Measurements from ENCODE around the gene TCOF1.

The TCOF1 gene

GRCh38 chr5:150350524-150351344, 6.8 kb upstream of the TCOF1 start:
- DNase-seq (ENCODE audit: low spot score), result peak; percentile 76

DNA sequence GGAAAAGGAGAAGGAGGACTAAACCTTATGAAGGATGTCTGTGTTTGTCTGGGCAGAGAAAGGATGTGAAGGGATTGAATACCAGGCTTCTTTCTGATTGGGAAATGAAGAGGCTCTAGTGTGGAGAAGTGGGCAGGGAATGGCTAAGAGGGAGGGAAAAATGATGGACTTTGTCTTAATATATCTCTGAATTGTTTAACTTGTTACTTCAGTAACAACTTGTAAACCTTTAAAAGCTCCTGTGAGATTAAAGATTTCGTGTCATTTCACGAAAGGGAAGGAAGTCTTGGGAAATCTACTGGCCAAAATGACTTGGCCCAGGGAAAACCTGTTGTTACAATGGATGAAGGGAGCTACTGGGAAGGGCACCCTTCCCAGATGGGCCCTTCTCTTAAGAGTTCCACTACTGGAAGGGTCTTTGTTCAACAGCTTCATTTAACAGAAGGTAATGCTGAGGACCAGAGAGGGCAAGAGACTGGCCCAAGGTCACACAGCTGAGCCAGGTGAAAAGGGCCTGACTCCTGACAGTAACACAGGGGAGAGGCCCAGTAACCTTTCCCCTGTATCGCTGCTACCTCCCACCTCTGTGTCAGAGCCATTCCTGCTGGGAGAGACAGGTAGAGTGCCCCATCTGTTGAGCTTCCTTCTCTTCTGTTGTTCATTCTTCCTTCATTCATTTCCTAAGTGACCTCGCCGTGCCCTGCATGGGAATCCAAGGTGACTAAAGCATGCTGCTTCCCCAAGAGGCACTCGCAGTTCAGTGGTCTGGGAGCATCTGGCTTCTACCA, 5.1 kb upstream of the TCOF1 start:
- no peak for DNase-seq (ENCODE audit: low spot score)

GRCh38 chr5:150353032-150353675, 4.3 kb upstream of the TCOF1 start:
- no peak for DNase-seq (ENCODE audit: low spot score)

GRCh38 chr5:150355791-150356190, 1.7 kb upstream of the TCOF1 start:
- no peak for DNase-seq (ENCODE audit: low spot score)

GRCh38 chr5:150356575-150357294, 762 bp upstream of the TCOF1 start:
- no peak for DNase-seq (ENCODE audit: low spot score)

- DNase-seq (ENCODE audit: low spot score), result no peak
These were observed 981 bp downstream of the TCOF1 start for GRCh38 chr5:150358261-150359095.

- DNase-seq (ENCODE audit: low spot score), result no peak
These were observed 3.8 kb downstream of the TCOF1 start for GRCh38 chr5:150361301-150361700.

GRCh38 chr5:150363185-150363584, 5.7 kb downstream of the TCOF1 start:
- DNase-seq (ENCODE audit: low spot score), result no peak

DNA sequence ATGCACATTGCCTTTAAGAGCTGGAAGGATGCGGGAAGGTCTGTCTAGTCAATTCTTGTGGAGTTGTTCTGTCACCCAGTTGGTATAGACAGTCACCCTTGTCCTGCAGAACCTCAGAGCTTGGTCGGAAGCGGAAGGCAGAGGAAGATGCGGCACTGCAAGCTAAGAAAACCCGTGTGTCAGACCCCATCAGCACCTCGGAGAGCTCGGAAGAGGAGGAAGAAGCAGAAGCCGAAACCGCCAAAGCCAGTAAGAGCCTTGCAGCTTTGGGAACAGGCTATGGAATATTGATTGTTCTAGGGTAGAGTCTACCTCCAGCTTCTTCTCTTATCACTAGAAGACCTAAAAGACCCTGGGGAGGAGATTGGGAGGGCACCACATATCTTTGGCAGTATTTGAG, 6.5 kb downstream of the TCOF1 start:
- DNase-seq (ENCODE audit: low spot score), result no peak

- DNase-seq (ENCODE audit: low spot score), result no peak
These were observed 11.0 kb downstream of the TCOF1 start for GRCh38 chr5:150368526-150368925.

DNA sequence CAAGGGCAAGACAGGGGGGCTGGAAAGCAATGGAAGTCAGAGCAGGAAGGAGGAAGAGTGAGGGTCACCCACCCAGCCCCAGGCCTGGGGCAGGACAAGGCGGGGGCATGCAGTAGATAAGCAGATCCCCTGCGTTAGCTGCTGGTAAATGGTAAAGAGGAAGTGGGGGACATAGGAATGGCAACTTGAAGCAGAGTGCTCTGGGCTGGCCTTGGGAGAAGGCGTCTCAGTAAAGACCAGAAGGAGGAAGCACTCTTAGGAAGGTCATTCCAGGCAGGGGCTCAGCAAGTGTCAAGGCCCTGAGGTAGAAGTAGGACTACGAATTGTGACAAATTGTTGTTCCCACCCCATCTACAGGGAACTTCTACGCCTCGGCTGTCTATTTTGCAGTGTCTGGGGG, 15.1 kb downstream of the TCOF1 start:
- DNase-seq (ENCODE audit: low spot score), result no peak

DNA sequence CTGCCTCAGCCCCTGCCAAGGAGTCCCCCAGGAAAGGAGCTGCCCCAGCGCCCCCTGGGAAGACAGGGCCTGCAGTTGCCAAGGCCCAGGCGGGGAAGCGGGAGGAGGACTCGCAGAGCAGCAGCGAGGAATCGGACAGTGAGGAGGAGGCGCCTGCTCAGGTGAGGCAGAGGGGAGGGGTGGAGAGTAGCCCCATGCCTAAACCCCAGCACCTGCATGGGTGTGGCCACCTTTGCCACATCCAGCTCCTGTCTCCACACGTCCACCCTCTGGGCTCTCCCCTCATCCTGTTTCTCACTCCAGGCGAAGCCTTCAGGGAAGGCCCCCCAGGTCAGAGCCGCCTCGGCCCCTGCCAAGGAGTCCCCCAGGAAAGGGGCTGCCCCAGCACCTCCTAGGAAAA, 17.2 kb downstream of the TCOF1 start:
- no peak for DNase-seq (ENCODE audit: low spot score)

DNA sequence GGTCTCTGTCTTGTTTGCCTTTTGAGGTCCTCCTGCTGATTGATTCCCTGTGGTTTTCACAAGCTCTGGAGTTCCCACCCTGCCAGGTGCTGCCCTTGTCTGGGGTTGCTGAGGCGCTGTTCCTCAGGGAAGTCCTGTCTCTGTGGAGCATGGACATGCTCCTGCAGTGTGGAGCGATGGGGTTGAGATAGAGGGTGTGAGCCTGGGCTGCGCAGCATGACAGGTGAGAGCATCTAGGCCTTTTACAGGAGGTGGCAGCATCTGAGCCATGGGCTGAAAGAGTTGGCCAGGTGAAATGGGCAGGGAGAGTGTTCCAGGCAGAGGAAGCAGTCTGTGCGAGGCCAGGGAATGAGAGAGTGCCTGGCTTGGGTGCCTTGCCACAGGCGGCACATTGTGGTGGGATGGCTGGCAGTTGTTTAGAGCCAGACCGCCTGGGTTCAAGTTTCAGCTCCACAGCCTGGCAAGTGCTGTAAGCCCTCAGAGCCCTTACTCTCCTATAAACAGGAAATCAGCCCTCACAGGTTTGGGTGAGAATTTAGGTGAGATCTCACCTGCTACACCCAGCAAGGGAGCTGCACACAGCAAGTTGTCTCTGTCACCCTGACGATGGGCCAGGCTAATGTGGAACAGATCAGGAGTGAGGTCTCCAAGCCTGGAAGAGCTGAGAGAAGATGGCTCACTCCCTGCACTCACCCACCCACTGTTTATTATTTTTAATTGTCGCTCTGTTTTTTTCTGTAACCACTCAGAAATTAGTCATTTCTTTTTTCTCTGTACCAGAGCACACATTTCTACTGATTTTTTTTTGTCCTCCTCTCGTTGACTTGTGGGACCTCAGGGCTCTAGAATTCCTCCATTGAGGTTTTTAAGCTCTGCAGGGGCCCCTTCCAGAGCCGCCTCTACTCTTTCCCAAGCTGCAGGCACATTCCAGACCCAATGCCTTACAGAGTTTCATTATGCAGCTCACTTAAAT, 19.6 kb downstream of the TCOF1 start:
- no peak for DNase-seq (ENCODE audit: low spot score)

DNA sequence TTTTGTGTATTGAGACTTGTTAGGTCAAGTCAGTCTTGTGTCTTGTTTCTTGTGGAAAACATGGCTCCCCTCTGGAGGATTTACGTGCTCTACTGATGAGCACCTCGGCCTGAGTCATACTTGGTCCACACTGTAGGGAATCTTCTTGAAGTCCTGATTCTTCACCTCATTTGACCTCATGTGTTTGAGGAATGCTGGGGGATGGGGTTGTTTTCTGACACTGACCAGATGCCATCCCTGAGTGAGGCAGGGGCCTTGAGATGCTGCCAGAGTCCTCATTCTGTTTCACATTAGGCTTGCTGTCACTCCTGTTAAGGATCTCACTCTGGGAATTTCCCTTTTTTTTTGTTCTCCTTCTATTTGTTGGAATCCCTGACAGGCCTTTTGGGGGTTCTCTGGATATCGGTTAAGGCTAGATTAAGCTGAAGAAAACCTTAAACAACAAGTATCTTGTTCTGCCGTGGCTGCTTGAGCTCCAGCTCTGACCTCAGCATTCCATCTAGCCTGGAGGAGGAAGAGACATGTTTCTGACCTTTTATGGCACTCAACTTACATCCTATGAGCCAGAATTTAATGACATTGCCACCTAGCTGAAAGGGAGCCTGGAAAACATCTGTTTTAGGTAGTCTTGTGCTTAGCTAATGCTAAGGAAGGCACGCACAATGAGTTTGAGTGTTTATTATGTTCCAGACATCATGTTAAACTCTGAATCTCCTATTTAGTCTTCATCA, 20.6 kb downstream of the TCOF1 start:
- no peak for DNase-seq (ENCODE audit: low spot score)

GRCh38 chr5:150384701-150385100, 27.2 kb downstream of the TCOF1 start:
- DNase-seq (ENCODE audit: low spot score), result no peak

DNA sequence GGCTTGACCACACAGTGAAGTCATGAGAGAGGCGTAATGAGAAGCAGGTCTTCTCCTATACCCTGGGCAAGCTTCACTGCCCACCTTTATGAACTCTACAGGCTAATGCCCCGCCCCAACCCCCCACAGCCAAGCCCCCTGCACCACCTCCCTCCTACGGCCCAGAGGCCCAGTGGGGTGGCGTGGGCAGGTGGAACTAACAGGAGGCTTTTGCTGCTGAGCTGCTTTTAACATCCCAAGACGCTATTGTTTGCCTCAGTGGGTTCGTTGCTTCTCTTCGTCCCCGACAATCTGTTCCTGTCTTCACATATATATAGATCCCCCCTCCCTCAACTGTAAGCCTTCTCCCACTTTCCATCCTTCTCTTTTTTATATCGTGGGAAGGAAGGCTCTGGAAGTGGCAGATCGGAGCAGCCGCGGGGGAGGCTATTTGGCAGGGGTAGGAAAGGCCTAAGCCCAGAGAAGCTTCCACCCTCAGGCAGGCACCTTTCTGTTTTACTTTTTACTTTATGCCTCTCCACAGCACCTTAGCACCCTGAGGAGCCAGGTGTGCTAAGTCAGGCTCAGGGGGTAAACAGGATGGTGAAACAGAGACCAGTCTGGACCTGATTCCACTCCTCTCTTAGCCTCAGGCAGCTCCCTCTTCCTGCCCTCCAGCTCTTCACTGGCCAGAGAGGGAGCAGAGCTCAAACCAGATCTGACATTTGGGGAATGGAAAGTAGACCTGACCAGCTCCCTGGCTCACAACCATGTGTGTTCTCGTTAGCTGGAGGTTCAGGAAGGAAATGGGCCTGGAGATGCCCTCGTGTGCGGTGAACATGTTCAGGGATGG, 28.7 kb downstream of the TCOF1 start:
- DNase-seq (ENCODE audit: low spot score), result no peak

GRCh38 chr5:150389531-150390266, 32.2 kb downstream of the TCOF1 start:
- DNase-seq (ENCODE audit: low spot score), result no peak
